ENCODE data around the gene CORO6. TPM values are rescaled to one million over a fixed set of nuclear protein-coding genes. Genes with fewer than 3 reads are reported as not detected.

CORO6 gene
- total RNA-seq, 3 donors from 2014 or later, result 1.2 to 21.3 (median 2.5) TPM

DNA sequence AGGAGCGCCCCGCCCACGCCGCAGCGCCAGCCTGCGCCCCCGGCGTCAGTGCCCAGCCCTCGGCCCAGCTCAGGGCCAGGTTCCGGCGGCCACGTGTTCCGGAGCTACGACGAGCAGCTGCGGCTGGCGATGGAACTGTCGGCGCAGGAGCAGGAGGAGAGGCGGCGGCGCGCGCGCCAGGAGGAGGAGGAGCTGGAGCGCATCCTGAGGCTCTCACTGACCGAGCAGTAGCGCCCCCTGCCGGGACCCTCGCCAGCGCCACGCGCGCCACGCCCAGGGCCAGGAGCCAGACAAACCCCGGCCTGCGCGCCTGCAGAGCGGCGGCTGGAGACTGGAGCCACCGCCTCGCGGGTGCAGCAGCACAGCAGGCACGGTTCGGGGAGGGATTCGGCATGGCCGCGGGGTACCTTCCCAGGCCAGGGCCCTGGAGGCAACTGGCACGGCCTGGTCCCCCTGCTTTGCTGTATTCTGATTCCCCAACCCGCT is 9.3 kb downstream of the CORO6 start:
- intact Hi-C loops (cut with DNase I, micrococcal nuclease), result no loop called here
- peak; percentile 74 for ATAC-seq
- H3K4me3 ChIP-seq, result no peak overlapping the region

DNA sequence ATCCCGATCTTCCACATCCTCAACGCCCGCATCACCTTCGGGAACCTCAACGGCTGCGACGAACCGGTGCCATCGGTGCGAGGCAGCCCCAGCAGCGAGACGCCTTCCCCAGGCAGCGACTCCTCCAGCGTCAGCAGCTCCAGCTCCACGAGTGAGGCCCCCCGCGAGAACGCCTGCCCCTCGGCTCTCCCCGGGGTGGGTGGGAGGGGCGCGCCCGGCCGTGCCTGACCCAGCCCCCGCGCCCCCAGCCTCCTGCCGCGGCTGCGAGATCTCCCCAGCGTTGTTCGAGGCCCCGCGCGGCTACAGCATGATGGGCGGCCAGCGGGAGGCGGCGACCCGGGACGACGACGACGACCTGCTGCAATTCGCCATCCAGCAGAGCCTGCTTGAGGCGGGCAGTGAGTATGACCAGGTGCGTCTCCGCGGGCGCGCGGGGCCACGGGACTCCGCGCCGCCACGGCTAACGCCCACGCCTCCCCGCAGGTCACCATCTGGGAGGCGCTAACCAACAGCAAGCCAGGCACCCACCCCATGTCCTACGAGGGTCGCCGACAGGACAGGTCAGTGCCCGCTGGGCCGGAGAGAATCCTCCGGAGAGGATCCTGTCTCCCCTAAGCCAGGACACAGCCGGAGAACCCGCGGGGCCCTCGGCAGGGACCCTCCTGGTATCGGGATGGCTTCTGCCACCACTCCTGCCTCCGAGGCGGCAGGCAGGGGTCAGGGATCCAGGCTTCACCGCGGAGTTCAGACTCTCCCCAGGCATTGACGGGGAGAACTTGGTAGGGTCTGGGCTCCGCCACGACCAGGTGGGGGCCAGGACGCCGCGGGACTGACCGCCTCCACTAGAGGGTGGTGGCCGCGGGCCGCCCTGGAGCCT is 10.1 kb downstream of the CORO6 start:
- Histone ChIP-seq H3K4me1 (ENCODE audit: low read depth) (peaks cover 43% of the 10 kb centered on the region), H3K36me3 (ENCODE audit: low read depth) (no peaks in the 10 kb centered on the region), H3K9me3 (no peaks in the 10 kb centered on the region), H3K4me3 (no peak overlapping the region)
- ATAC-seq (no peak), DNase-seq (peak in 1 of 3 donors; percentile 62)
- intact Hi-C loops (cut with DNase I, micrococcal nuclease), result no loop called here
- TF ChIP-seq, protein P1, sequence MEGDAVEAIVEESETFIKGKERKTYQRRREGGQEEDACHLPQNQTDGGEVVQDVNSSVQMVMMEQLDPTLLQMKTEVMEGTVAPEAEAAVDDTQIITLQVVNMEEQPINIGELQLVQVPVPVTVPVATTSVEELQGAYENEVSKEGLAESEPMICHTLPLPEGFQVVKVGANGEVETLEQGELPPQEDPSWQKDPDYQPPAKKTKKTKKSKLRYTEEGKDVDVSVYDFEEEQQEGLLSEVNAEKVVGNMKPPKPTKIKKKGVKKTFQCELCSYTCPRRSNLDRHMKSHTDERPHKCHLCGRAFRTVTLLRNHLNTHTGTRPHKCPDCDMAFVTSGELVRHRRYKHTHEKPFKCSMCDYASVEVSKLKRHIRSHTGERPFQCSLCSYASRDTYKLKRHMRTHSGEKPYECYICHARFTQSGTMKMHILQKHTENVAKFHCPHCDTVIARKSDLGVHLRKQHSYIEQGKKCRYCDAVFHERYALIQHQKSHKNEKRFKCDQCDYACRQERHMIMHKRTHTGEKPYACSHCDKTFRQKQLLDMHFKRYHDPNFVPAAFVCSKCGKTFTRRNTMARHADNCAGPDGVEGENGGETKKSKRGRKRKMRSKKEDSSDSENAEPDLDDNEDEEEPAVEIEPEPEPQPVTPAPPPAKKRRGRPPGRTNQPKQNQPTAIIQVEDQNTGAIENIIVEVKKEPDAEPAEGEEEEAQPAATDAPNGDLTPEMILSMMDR (IDR thresholded peaks at IDR 0.05), result no peak

More for the DNA sequence above, 9.3 kb downstream of the CORO6 start:
- Histone ChIP-seq H3K36me3 (ENCODE audit: low read depth) (no peaks in the 10 kb centered on the region), H3K4me1 (ENCODE audit: low read depth) (peaks cover 48% of the 10 kb centered on the region), H3K9me3 (no peaks in the 10 kb centered on the region)
- TF ChIP-seq, protein P1 (IDR thresholded peaks at IDR 0.05), result peak; percentile 72
- peak; percentile 94 to 98 (median 98) for DNase-seq

DNA sequence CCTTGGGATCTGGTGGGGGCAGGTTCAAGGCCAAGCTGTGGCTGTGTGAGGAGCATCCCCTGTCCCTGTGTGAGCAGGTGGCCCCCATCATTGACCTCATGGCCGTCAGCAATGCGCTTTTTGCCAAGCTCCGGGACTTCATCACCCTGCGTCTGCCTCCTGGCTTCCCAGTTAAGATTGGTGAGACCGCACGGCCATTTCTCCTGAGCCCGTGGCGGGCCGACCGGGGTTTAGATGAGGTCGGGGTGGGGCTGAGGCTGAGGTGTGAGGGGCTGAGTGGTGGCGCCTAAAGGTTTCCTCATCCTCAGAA is 10.7 kb downstream of the CORO6 start:
- intact Hi-C loops (cut with DNase I, micrococcal nuclease), result no loop called here
- TF ChIP-seq, protein P1 (IDR thresholded peaks at IDR 0.05), result no peak
- no peaks in the 10 kb centered on the region for H3K36me3 ChIP-seq (ENCODE audit: low read depth)
- peaks cover 37% of the 10 kb centered on the region for H3K4me1 ChIP-seq (ENCODE audit: low read depth)
- H3K4me3 ChIP-seq, result no peak overlapping the region
- no peaks in the 10 kb centered on the region for H3K9me3 ChIP-seq
- no peak for DNase-seq
- ATAC-seq, result no peak

DNA sequence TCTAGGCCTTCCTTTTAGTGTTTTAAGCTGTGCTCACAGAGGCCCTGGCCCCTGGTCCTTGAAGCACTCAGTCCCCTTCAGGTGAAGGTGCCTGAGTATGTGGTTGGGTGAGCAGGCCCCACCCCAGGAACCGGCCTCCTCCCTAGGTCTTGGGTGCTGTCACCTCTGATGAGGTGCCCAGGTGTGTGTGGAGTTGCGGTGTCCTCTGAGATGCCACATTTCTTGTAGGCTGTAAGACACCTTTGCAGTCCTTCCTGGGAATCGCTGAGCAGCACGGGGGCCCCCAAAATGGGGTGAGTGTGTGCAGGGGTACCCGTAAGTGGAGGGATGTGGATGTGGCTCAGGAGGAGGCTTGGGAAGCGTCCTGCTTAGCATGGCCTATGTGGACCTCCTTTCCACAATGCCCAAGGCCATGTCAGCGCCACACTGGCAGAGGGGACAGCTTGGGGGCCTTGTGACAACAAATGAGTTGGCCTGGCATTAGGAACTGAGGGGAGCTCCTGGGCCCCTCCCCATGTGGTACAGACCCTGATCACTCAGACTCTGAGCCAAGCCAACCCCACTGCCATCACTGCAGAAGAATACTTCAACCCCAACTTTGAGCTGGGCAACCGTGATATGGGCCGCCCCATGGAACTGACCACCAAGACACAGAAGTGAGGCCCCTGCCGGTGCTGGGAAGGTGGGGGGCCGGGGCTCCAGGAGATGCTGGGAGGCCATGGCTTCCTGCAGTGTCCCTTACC is 11.2 kb downstream of the CORO6 start:
- TF ChIP-seq, protein P1 (IDR thresholded peaks at IDR 0.05), result no peak
- H3K36me3 ChIP-seq (ENCODE audit: low read depth), result no peaks in the 10 kb centered on the region
- no peak overlapping the region for H3K4me3 ChIP-seq
- intact Hi-C loops (cut with DNase I, micrococcal nuclease), result no loop called here
- peaks cover 32% of the 10 kb centered on the region for H3K4me1 ChIP-seq (ENCODE audit: low read depth)
- no peaks in the 10 kb centered on the region for H3K9me3 ChIP-seq
- ATAC-seq (no peak), DNase-seq (no peak)

DNA sequence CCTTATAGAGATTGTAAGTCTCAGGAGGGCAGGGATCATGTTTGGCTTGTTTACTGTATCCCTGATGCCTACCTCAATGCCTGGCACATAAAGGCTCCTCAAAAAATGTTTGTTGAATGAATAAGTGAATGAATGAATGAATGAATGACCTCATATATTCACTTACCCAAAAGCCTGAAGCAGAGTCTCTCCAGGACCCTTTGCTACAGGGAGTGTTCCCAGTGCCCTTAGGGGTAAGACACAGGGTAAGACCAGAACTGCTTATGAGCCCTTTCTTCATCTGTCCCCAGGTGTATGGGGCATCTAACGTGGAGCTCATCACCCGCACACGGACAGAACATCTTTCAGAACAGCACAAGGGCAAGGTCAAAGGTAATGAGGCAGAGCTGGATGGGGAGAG is 12.3 kb downstream of the CORO6 start:
- no peak for ATAC-seq
- Histone ChIP-seq H3K36me3 (ENCODE audit: low read depth) (no peaks in the 10 kb centered on the region), H3K4me1 (ENCODE audit: low read depth) (peaks cover 22% of the 10 kb centered on the region), H3K4me3 (no peak overlapping the region), H3K9me3 (no peaks in the 10 kb centered on the region)
- intact Hi-C loops (cut with DNase I, micrococcal nuclease), result no loop called here
- TF ChIP-seq, protein P1 (IDR thresholded peaks at IDR 0.05), result no peak
- no peak for DNase-seq

Measured in mucosa of descending colon (tissue), 3 donors.